GM23338 (cell line): ENCODE measurements around the gene EXOC6. TPM values are rescaled to one million over a fixed set of nuclear protein-coding genes. Genes with fewer than 3 reads are reported as not detected.
A peak's percentile ranks its signal among the peaks of the same experiment; 100 is the strongest.

ENCODE experiments used
- ATAC-seq: fragments of 200-7000 bp; cut with Tn5 transposase; 3 replicates; pipeline ENCODE4 v1.9.1; 2020
- DNase-seq: peaks from one replicate; pipeline ENCODE4 v3.0.0-alpha.2; 2015; ENCODE audit warnings: low spot score
- H2AFZ ChIP-seq: fragments of 200-600 bp; sonication (generic); 2 replicates; pipeline ENCODE4 v1.8.0; 2016; ENCODE audit warnings: antibody characterized with exemption, mild to moderate bottlenecking, moderate library complexity
- H3F3A ChIP-seq: fragments of 200-600 bp; sonication (generic); replicated peaks from 2 replicates; pipeline ENCODE4 v1.8.0; 2017; ENCODE audit warnings: antibody characterized with exemption, mixed run types, low read depth
- H3K27ac ChIP-seq: fragments of 200-600 bp; sonication (generic); 2 replicates; pipeline ENCODE4 v1.6.1; 2016; ENCODE audit warnings: low read depth
- H3K27me3 ChIP-seq: fragments of 200-600 bp; sonication (generic); 2 replicates; pipeline ENCODE4 v1.8.0; 2016; ENCODE audit warnings: mild to moderate bottlenecking, mixed run types, moderate library complexity; ENCODE audit not compliant: insufficient read depth
- H3K36me3 ChIP-seq: fragments of 200-600 bp; sonication (generic); 2 replicates; pipeline ENCODE4 v1.8.0; 2016; ENCODE audit warnings: mild to moderate bottlenecking; ENCODE audit not compliant: insufficient read depth
- H3K4me1 ChIP-seq: fragments of 200-600 bp; sonication (generic); 2 replicates; pipeline ENCODE4 v1.8.0; 2016; ENCODE audit warnings: mild to moderate bottlenecking, moderate library complexity; ENCODE audit not compliant: insufficient read depth
- H3K4me2 ChIP-seq: fragments of 200-600 bp; sonication (generic); 2 replicates; pipeline ENCODE4 v1.7.1; 2017; ENCODE audit warnings: mixed run types
- H3K4me3 ChIP-seq: fragments of 200-600 bp; sonication (generic); 2 replicates; pipeline ENCODE4 v1.6.1; 2016; ENCODE audit warnings: mixed run types
- H3K79me2 ChIP-seq: fragments of 200-600 bp; sonication (generic); replicated peaks from 2 replicates; pipeline ENCODE4 v1.8.0; 2017; ENCODE audit warnings: mild to moderate bottlenecking; ENCODE audit not compliant: insufficient read depth
- H3K9me2 ChIP-seq: fragments of 200-600 bp; sonication (generic); 2 replicates; pipeline ENCODE4 v1.8.0; 2017; ENCODE audit not compliant: insufficient read depth
- H4K20me1 ChIP-seq: fragments of 200-600 bp; sonication (generic); replicated peaks from 2 replicates; pipeline ENCODE4 v1.8.0; 2017; ENCODE audit warnings: mild to moderate bottlenecking; ENCODE audit not compliant: insufficient read depth
- H3K27ac Mint-ChIP-seq: 2 replicates; pipeline ENCODE4 v1.8.0; 2020; ENCODE audit warnings: inconsistent platforms, mild to moderate bottlenecking, moderate library complexity, mixed read lengths
- H3K27me3 Mint-ChIP-seq: 3 replicates; pipeline ENCODE4 v1.8.0; 2022; ENCODE audit warnings: low read depth, mild to moderate bottlenecking, moderate library complexity, mixed read lengths, inconsistent platforms; ENCODE audit not compliant: insufficient read depth, poor library complexity
- H3K36me3 Mint-ChIP-seq: 3 replicates; pipeline ENCODE4 v1.8.0; 2021; ENCODE audit warnings: low read depth, mild to moderate bottlenecking, inconsistent platforms, moderate library complexity, mixed read lengths
- H3K4me1 Mint-ChIP-seq: 3 replicates; pipeline ENCODE4 v1.8.0; 2020; ENCODE audit warnings: mild to moderate bottlenecking, inconsistent platforms, mixed read lengths
- H3K4me3 Mint-ChIP-seq: 3 replicates; pipeline ENCODE4 v1.8.0; 2021; ENCODE audit warnings: moderate library complexity, mild to moderate bottlenecking, inconsistent platforms, mixed read lengths
- H3K9me3 Mint-ChIP-seq: 3 replicates; pipeline ENCODE4 v1.8.0; 2020; ENCODE audit warnings: moderate library complexity, mild to moderate bottlenecking, inconsistent platforms, mixed read lengths
- ETS1 ChIP-seq: IDR thresholded peaks from 2 replicates; pipeline ENCODE4 v1.6.1; 2016; ENCODE audit warnings: antibody characterized with exemption
- EZH2 ChIP-seq: fragments of 200-600 bp; sonication (generic); IDR thresholded peaks from one replicate; pipeline ENCODE4 v1.8.0; 2017; ENCODE audit warnings: antibody characterized with exemption, mild to moderate bottlenecking, low read depth; ENCODE audit not compliant: unreplicated experiment
- JUNB ChIP-seq: IDR thresholded peaks from one replicate; pipeline ENCODE4 v1.6.1; 2016; ENCODE audit warnings: antibody characterized with exemption; ENCODE audit not compliant: unreplicated experiment
- NANOG ChIP-seq: IDR thresholded peaks from 2 replicates; pipeline ENCODE4 v1.6.1; 2016; ENCODE audit warnings: antibody characterized with exemption, borderline replicate concordance
- POLR2AphosphoS5 ChIP-seq: IDR thresholded peaks from 2 replicates; pipeline ENCODE4 v1.6.1; 2016; ENCODE audit warnings: antibody characterized with exemption, low read depth
- REST ChIP-seq: IDR thresholded peaks from one replicate; pipeline ENCODE4 v1.6.1; 2018; ENCODE audit warnings: antibody characterized with exemption; ENCODE audit not compliant: unreplicated experiment
- ZNF114 ChIP-seq: fragments of 250-450 bp; sonication (Bioruptor Pico); IDR thresholded peaks from 2 replicates; pipeline ENCODE4 v1.5.0; 2020; ENCODE audit warnings: mild to moderate bottlenecking, moderate library complexity
- ZNF331 ChIP-seq: fragments of 250-450 bp; sonication (Bioruptor Pico); IDR thresholded peaks from 2 replicates; pipeline ENCODE4 v1.5.0; 2020; ENCODE audit warnings: low read depth, mild to moderate bottlenecking, moderate library complexity
- ZNF462 ChIP-seq: fragments of 250-450 bp; sonication (Bioruptor Pico); IDR thresholded peaks from 2 replicates; pipeline ENCODE4 v1.5.0; 2020; ENCODE audit warnings: mild to moderate bottlenecking, moderate library complexity
- polyA plus RNA-seq: library from polyadenylated mRNA; unstranded; fragments of >200 nt; fragmentation: Nextera tagmentation; extraction: Ambion mirVana; gene quantifications from 2 replicates; pipeline ENCODE4 v1.2.1, GENCODE V29; 2016
- total RNA-seq: library from RNA; depleted of rRNA; stranded (reverse); fragments of >200 nt; shearing (Covaris generic); gene quantifications from 2 replicates; pipeline ENCODE4 v1.2.3, GENCODE V29; 2014

Gene EXOC6
- total and polyA plus RNA-seq, 2 experiments from 2014 or later = 5.0 to 6.0 TPM

- no peak for TF ChIP-seq ZNF462 (CRISPR knock-in tag)
These were observed 180.6 kb downstream of the EXOC6 start (continued) for GRCh38 chr10:93028883-93029282.

GRCh38 chr10:93030409-93030808 lies 182.1 kb downstream of the EXOC6 start:
- Histone ChIP-seq H4K20me1 (no peaks in the 10 kb centered on the region), H3K9me2 (no peaks in the 10 kb centered on the region), H3K36me3 (no peaks in the 10 kb centered on the region), H3K4me1 (peaks cover 25% of the 10 kb centered on the region), H3K79me2 (no peaks in the 10 kb centered on the region), H3K27me3 (no peaks in the 10 kb centered on the region), H3K4me3 (no peak overlapping the region), H3F3A (no peaks in the 10 kb centered on the region), H3K4me2 (peak overlapping the region; percentile 10; the same call in 1 of the 2 replicates), H2AFZ (no peak overlapping the region), H3K27ac (peak overlapping the region; percentile 12; the same call in 1 of the 2 replicates)
- ATAC-seq (peak; percentile 62), DNase-seq (peak; percentile 40)
- Mint-ChIP-seq H3K4me1 (peaks cover 27% of the 10 kb centered on the region), H3K4me3 (no peak overlapping the region), H3K9me3 (no peaks in the 10 kb centered on the region), H3K27ac (peak overlapping the region; percentile 77), H3K36me3 (peaks cover 6% of the 10 kb centered on the region; the same call in 2 of the 3 replicates), H3K27me3 (no peaks in the 10 kb centered on the region)
- TF ChIP-seq ETS1 = no peak
- no peak for TF ChIP-seq NANOG
- TF ChIP-seq POLR2AphosphoS5 = no peak
- no peak for TF ChIP-seq JUNB
- no peak for TF ChIP-seq ZNF114 (CRISPR knock-in tag)
- no peak for TF ChIP-seq EZH2
- no peak for TF ChIP-seq REST
- no peak for TF ChIP-seq ZNF331 (CRISPR knock-in tag)
